Naive thymus-derived CD4-positive, alpha-beta T cell (primary cell): Measurements from ENCODE around the gene SHLD2. TPM values are rescaled to one million over a fixed set of nuclear protein-coding genes. Genes with fewer than 3 reads are reported as not detected.
"Not testable (repeated sequence)": the region's sequence is repeated elsewhere in the genome, so short reads cannot be mapped to it uniquely, and the experiment has no call there.

Experiments used
- ATAC-seq: fragments of 150-1000 bp; cut with Tn5 transposase; 2 replicates; pipeline ENCODE4 v1.10.0; 2021; ENCODE audit warnings: mild to moderate bottlenecking, moderate library complexity
- CTCF ChIA-PET: fragments of 350-600 bp; sonication (Branson Sonifier 250); formaldehyde crosslinking; loops from one replicate; lab custom pipeline; 2021; ENCODE audit warnings: antibody characterized with exemption; lab: Charles Lee
- POLR2A ChIA-PET: fragments of 350-600 bp; sonication (Branson Sonifier 250); formaldehyde crosslinking; loops from one replicate; lab custom pipeline; 2021; ENCODE audit warnings: antibody characterized with exemption, inconsistent platforms; lab: Charles Lee
- DNase-seq, 9 donors: peaks; one replicate each; pipeline versions ENCODE4 v3.0.0 to v3.0.0-alpha.2; 2020 to 2022; ENCODE audit warnings: mixed read lengths in 1 of 9
- H3K27ac ChIP-seq: one replicate; pipeline ENCODE4 v1.7.0; 2013; ENCODE audit warnings: mild to moderate bottlenecking, low read depth, low read length, moderate library complexity
- H3K27me3 ChIP-seq, 2 donors: one replicate each; pipeline ENCODE4 v1.7.0; 2013; ENCODE audit warnings: low read length in 2 of 2, mild to moderate bottlenecking in 2 of 2, moderate library complexity in 2 of 2; ENCODE audit not compliant: control insufficient read depth in 2 of 2, insufficient read depth in 2 of 2
- H3K36me3 ChIP-seq, 3 experiments: 1 replicate in 2 of 3; 2 replicates in 1 of 3; pipeline ENCODE4 v1.7.0; 2013; ENCODE audit warnings: low read length in 3 of 3, mild to moderate bottlenecking in 3 of 3, moderate library complexity in 1 of 3; ENCODE audit not compliant: insufficient read depth in 3 of 3, control insufficient read depth in 2 of 3
- H3K4me1 ChIP-seq, 2 donors: one replicate each; pipeline ENCODE4 v1.7.0; 2013; ENCODE audit warnings: low read length in 2 of 2, mild to moderate bottlenecking in 2 of 2, moderate library complexity in 1 of 2; ENCODE audit not compliant: control insufficient read depth in 2 of 2, insufficient read depth in 2 of 2
- H3K4me3 ChIP-seq: 2 replicates; pipeline ENCODE4 v1.7.0; 2013; ENCODE audit warnings: mild to moderate bottlenecking, low read length
- H3K9me3 ChIP-seq, 3 experiments: 1 replicate in 2 of 3; 2 replicates in 1 of 3; pipeline ENCODE4 v1.7.0; 2013; ENCODE audit warnings: low read length in 3 of 3; ENCODE audit not compliant: control insufficient read depth in 2 of 3
- H3K27ac Mint-ChIP-seq, 9 donors: one replicate each; pipeline ENCODE4 v1.8.0; 2020 to 2022; ENCODE audit warnings: mixed read lengths in 9 of 9, mild to moderate bottlenecking in 8 of 9, moderate library complexity in 5 of 9, inconsistent platforms in 2 of 9
- H3K27me3 Mint-ChIP-seq, 5 donors: one replicate each; pipeline ENCODE4 v1.8.0; 2021 to 2022; ENCODE audit warnings: mixed read lengths in 5 of 5, mild to moderate bottlenecking in 1 of 5
- H3K36me3 Mint-ChIP-seq, 5 donors: one replicate each; pipeline ENCODE4 v1.8.0; 2020 to 2022; ENCODE audit warnings: mixed read lengths in 5 of 5, mild to moderate bottlenecking in 3 of 5, inconsistent platforms in 1 of 5
- H3K4me1 Mint-ChIP-seq, 7 donors: one replicate each; pipeline ENCODE4 v1.8.0; 2020 to 2022; ENCODE audit warnings: mixed read lengths in 7 of 7, mild to moderate bottlenecking in 3 of 7, inconsistent platforms in 1 of 7
- H3K4me3 Mint-ChIP-seq, 10 donors: one replicate each; pipeline ENCODE4 v1.8.0; 2020 to 2022; ENCODE audit warnings: mild to moderate bottlenecking in 10 of 10, mixed read lengths in 10 of 10, moderate library complexity in 6 of 10, inconsistent platforms in 2 of 10
- H3K9me3 Mint-ChIP-seq, 11 donors: one replicate each; pipeline ENCODE4 v1.8.0; 2020 to 2022; ENCODE audit warnings: mixed read lengths in 11 of 11, mild to moderate bottlenecking in 4 of 11, inconsistent platforms in 1 of 11, moderate library complexity in 1 of 11
- intact Hi-C, 2 donors: fragments of 100-400 bp; cut with micrococcal nuclease; formaldehyde crosslinking; loops; one replicate each; pipeline ENCODE4 v1.15.1; 2023
- polyA plus RNA-seq, 2 donors: library from polyadenylated mRNA; unstranded; fragments of 300-500 nt; fragmentation: Illumina TruSeq; gene quantifications; one replicate each; pipeline ENCODE4 v1.2.3, GENCODE V29; 2021
- total RNA-seq, 6 experiments: library from RNA in 5 of 6; stranded (reverse) in 5 of 6; gene quantifications; 1 replicate in 5 of 6; 2 replicates in 1 of 6; pipeline ENCODE4 v1.2.3 and lab custom pipeline; 2021 to 2026

SHLD2 gene
- total and polyA plus RNA-seq, 7 experiments from 2014 or later = 14.9 to 31.4 (median 20.6) TPM

- CTCF ChIA-PET, H3K4me3 Mint-ChIP-seq, POLR2A ChIA-PET, H3K36me3 ChIP-seq, ATAC-seq, DNase-seq, H3K27ac ChIP-seq, intact Hi-C loops, H3K27me3 ChIP-seq, H3K27me3 Mint-ChIP-seq, H3K9me3 ChIP-seq, H3K4me1 ChIP-seq, H3K36me3 Mint-ChIP-seq, H3K9me3 Mint-ChIP-seq, H3K4me3 ChIP-seq: not testable (repeated sequence)
- Mint-ChIP-seq H3K4me1 (peaks cover 0 to 14% (median 4%) of the 10 kb centered on the region in 7 donors), H3K27ac (peak overlapping the region in 2 of 9 donors; percentile 51 to 76)
Observed at GRCh38 chr10:87213806-87214205, 118.8 kb downstream of the SHLD2 start.

- H3K4me1 ChIP-seq, DNase-seq, CTCF ChIA-PET, H3K36me3 Mint-ChIP-seq, POLR2A ChIA-PET, H3K4me3 ChIP-seq, H3K4me3 Mint-ChIP-seq, H3K27ac Mint-ChIP-seq, intact Hi-C loops, H3K27me3 ChIP-seq, H3K9me3 ChIP-seq, H3K36me3 ChIP-seq, H3K9me3 Mint-ChIP-seq, H3K27ac ChIP-seq, H3K27me3 Mint-ChIP-seq: not testable (repeated sequence)
- peaks cover 0 to 16% (median 4%) of the 10 kb centered on the region in 7 donors for H3K4me1 Mint-ChIP-seq
- ATAC-seq = peak; percentile 63
Observed at GRCh38 chr10:87216120-87216519, 121.1 kb downstream of the SHLD2 start.

- H3K27me3 ChIP-seq, H3K36me3 ChIP-seq, DNase-seq, intact Hi-C loops, H3K27ac Mint-ChIP-seq, H3K9me3 Mint-ChIP-seq, H3K36me3 Mint-ChIP-seq, CTCF ChIA-PET, H3K27me3 Mint-ChIP-seq, H3K4me1 ChIP-seq, H3K9me3 ChIP-seq, H3K4me3 ChIP-seq, H3K27ac ChIP-seq, H3K4me3 Mint-ChIP-seq, POLR2A ChIA-PET: not testable (repeated sequence)
- peaks cover 0 to 13% (median 0%) of the 10 kb centered on the region in 7 donors for H3K4me1 Mint-ChIP-seq
- peak; percentile 64 for ATAC-seq
Observed at GRCh38 chr10:87219370-87219769, 124.4 kb downstream of the SHLD2 start.

GRCh38 chr10:87222789-87223188 is 127.8 kb downstream of the SHLD2 start:
- POLR2A ChIA-PET, H3K27me3 ChIP-seq, H3K9me3 ChIP-seq, H3K36me3 Mint-ChIP-seq, H3K27me3 Mint-ChIP-seq, H3K27ac ChIP-seq, H3K4me1 ChIP-seq, H3K4me1 Mint-ChIP-seq, H3K4me3 Mint-ChIP-seq, H3K36me3 ChIP-seq, CTCF ChIA-PET, H3K4me3 ChIP-seq, intact Hi-C loops, ATAC-seq, H3K27ac Mint-ChIP-seq, DNase-seq, H3K9me3 Mint-ChIP-seq: not testable (repeated sequence)

- H3K27me3 ChIP-seq, CTCF ChIA-PET, H3K27ac ChIP-seq, POLR2A ChIA-PET, ATAC-seq, H3K4me3 ChIP-seq, H3K9me3 Mint-ChIP-seq, H3K9me3 ChIP-seq, H3K4me1 Mint-ChIP-seq, H3K36me3 Mint-ChIP-seq, DNase-seq, H3K27ac Mint-ChIP-seq, H3K4me3 Mint-ChIP-seq, intact Hi-C loops, H3K27me3 Mint-ChIP-seq, H3K36me3 ChIP-seq, H3K4me1 ChIP-seq: not testable (repeated sequence)
Observed at GRCh38 chr10:87225148-87225547, 130.1 kb downstream of the SHLD2 start, which contains the start of gene NUTM2A. Gene NUTM2A, plus strand, starts transcription at chr10:87225448. Its CDS starts 383 bp downstream, at chr10:87225831.

- H3K27ac Mint-ChIP-seq, intact Hi-C loops: not testable (repeated sequence)
Observed at GRCh38 chr10:87228247-87228646, 133.2 kb downstream of the SHLD2 start.

GRCh38 chr10:87229211-87229610 is 134.2 kb downstream of the SHLD2 start:
- H3K4me3 Mint-ChIP-seq, ATAC-seq, H3K4me1 Mint-ChIP-seq, H3K4me1 ChIP-seq, CTCF ChIA-PET, DNase-seq, H3K27ac Mint-ChIP-seq, POLR2A ChIA-PET, H3K27me3 ChIP-seq, H3K27me3 Mint-ChIP-seq, H3K4me3 ChIP-seq, H3K36me3 Mint-ChIP-seq, H3K36me3 ChIP-seq, intact Hi-C loops, H3K9me3 ChIP-seq, H3K27ac ChIP-seq, H3K9me3 Mint-ChIP-seq: not testable (repeated sequence)

More at GRCh38 chr10:87228247-87228646, 133.2 kb downstream of the SHLD2 start:
- H3K4me3 ChIP-seq, H3K36me3 ChIP-seq, H3K4me3 Mint-ChIP-seq, H3K4me1 ChIP-seq, CTCF ChIA-PET, DNase-seq, H3K36me3 Mint-ChIP-seq, ATAC-seq, H3K9me3 Mint-ChIP-seq, H3K27me3 Mint-ChIP-seq, POLR2A ChIA-PET, H3K27me3 ChIP-seq, H3K9me3 ChIP-seq, H3K27ac ChIP-seq, H3K4me1 Mint-ChIP-seq: not testable (repeated sequence)
